KMS-11 (cell line): Measurements from ENCODE around the gene C5orf34.
"Not testable (repeated sequence)": the region's sequence is repeated elsewhere in the genome, so short reads cannot be mapped to it uniquely, and the experiment has no call there.

Source experiments
- H2AFZ ChIP-seq: fragments of 200-600 bp; sonication (generic); 2 replicates; pipeline ENCODE4 v1.6.1; 2016; ENCODE audit warnings: antibody characterized with exemption, mixed run types, low read depth
- H3K27ac ChIP-seq: fragments of 200-600 bp; sonication (generic); 2 replicates; pipeline ENCODE4 v1.6.1; 2016; ENCODE audit warnings: mild to moderate bottlenecking, mixed run types
- H3K27me3 ChIP-seq: fragments of 200-600 bp; sonication (generic); 2 replicates; pipeline ENCODE4 v1.6.1; 2017; ENCODE audit warnings: mild to moderate bottlenecking, low read depth, mixed run types, moderate library complexity; ENCODE audit not compliant: insufficient read depth
- H3K36me3 ChIP-seq: fragments of 200-600 bp; sonication (generic); 2 replicates; pipeline ENCODE4 v1.6.1; 2017; ENCODE audit warnings: mild to moderate bottlenecking, mixed run types; ENCODE audit not compliant: insufficient read depth
- H3K4me1 ChIP-seq: fragments of 200-600 bp; sonication (generic); 2 replicates; pipeline ENCODE4 v1.6.1; 2016; ENCODE audit warnings: mild to moderate bottlenecking, low read depth, mixed run types; ENCODE audit not compliant: poor library complexity, severe bottlenecking
- H3K4me2 ChIP-seq: fragments of 200-600 bp; sonication (generic); 2 replicates; pipeline ENCODE4 v1.7.0; 2016; ENCODE audit warnings: mild to moderate bottlenecking, mixed run types
- H3K4me3 ChIP-seq: fragments of 200-600 bp; sonication (generic); IDR thresholded peaks from 2 replicates; pipeline ENCODE4 v1.6.1; 2017; ENCODE audit warnings: low read depth, low read length, mixed read lengths; ENCODE audit not compliant: insufficient read depth
- H3K79me2 ChIP-seq: fragments of 200-600 bp; sonication (generic); 2 replicates; pipeline ENCODE4 v1.6.1; 2016; ENCODE audit warnings: low read depth, mixed run types; ENCODE audit not compliant: insufficient read depth
- H3K9ac ChIP-seq: fragments of 200-600 bp; sonication (generic); 2 replicates; pipeline ENCODE4 v1.6.1; 2016; ENCODE audit warnings: mild to moderate bottlenecking, mixed run types
- H4K20me1 ChIP-seq: fragments of 200-600 bp; sonication (generic); 2 replicates; pipeline ENCODE4 v1.6.1; 2016; ENCODE audit warnings: mild to moderate bottlenecking, mixed run types; ENCODE audit not compliant: insufficient read depth
- TF ChIP-seq, protein P1 (sequence below): fragments of 200-600 bp; sonication (generic); conservative IDR thresholded peaks from 2 replicates; pipeline ENCODE4 v1.6.1; 2017; ENCODE audit warnings: low read depth, mild to moderate bottlenecking, antibody characterized with exemption, low read length, moderate library complexity, mixed read lengths

C5orf34 gene

GRCh38 chr5:43560128-43560527 lies 45.2 kb upstream of the C5orf34 start:
- H4K20me1 ChIP-seq: no peaks in the 10 kb centered on the region
- no peak overlapping the region for H3K27ac ChIP-seq
- TF ChIP-seq, protein P1, sequence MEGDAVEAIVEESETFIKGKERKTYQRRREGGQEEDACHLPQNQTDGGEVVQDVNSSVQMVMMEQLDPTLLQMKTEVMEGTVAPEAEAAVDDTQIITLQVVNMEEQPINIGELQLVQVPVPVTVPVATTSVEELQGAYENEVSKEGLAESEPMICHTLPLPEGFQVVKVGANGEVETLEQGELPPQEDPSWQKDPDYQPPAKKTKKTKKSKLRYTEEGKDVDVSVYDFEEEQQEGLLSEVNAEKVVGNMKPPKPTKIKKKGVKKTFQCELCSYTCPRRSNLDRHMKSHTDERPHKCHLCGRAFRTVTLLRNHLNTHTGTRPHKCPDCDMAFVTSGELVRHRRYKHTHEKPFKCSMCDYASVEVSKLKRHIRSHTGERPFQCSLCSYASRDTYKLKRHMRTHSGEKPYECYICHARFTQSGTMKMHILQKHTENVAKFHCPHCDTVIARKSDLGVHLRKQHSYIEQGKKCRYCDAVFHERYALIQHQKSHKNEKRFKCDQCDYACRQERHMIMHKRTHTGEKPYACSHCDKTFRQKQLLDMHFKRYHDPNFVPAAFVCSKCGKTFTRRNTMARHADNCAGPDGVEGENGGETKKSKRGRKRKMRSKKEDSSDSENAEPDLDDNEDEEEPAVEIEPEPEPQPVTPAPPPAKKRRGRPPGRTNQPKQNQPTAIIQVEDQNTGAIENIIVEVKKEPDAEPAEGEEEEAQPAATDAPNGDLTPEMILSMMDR: no peak
- H3K4me2 ChIP-seq: no peak overlapping the region
- peaks cover 17% of the 10 kb centered on the region for H3K4me1 ChIP-seq
- no peaks in the 10 kb centered on the region for H3K36me3 ChIP-seq
- peaks cover 10% of the 10 kb centered on the region for H3K79me2 ChIP-seq
- H2AFZ ChIP-seq: no peak overlapping the region
- H3K27me3 ChIP-seq: no peaks in the 10 kb centered on the region
- no peak overlapping the region for H3K9ac ChIP-seq
- no peak overlapping the region for H3K4me3 ChIP-seq

GRCh38 chr5:43556857-43557542 lies 42.1 kb upstream of the C5orf34 start, which contains the start of gene PAIP1:
TSS of gene PAIP1 (minus strand) at chr5:43557077. CDS start at chr5:43556846, 231 bp downstream.
- Histone ChIP-seq H3K9ac (peak within 1 kb of the TSS; percentile 91), H3K4me3 (no peak within 1 kb of the TSS), H3K36me3 (no peaks in the 10 kb centered on the region), H2AFZ (peak within 1 kb of the TSS; percentile 77), H4K20me1 (no peaks in the 10 kb centered on the region), H3K27me3 (no peaks in the 10 kb centered on the region), H3K79me2 (peaks cover 28% of the 10 kb centered on the region), H3K4me1 (peaks cover 28% of the 10 kb centered on the region), H3K27ac (peak within 1 kb of the TSS; percentile 83), H3K4me2 (peak within 1 kb of the TSS; percentile 84)
- TF ChIP-seq, protein P1: peak; percentile 54; the same call in 1 of the 2 replicates

- Histone ChIP-seq H2AFZ (peak overlapping the region; percentile 77), H3K4me1 (peaks cover 27% of the 10 kb centered on the region), H3K9ac (peak overlapping the region; percentile 91), H3K4me2 (peak overlapping the region; percentile 84; the same call in 1 of the 2 replicates), H3K79me2 (peaks cover 33% of the 10 kb centered on the region), H3K27ac (peak overlapping the region; percentile 83)
- H3K27me3 ChIP-seq, H3K36me3 ChIP-seq, H3K4me3 ChIP-seq, H4K20me1 ChIP-seq: not testable (repeated sequence)
Measured at GRCh38 chr5:43556607-43556856, 41.6 kb upstream of the C5orf34 start.

GRCh38 chr5:43555895-43556606 lies 41.1 kb upstream of the C5orf34 start:
- H3K9ac ChIP-seq: peak overlapping the region; percentile 91
- peaks cover 24% of the 10 kb centered on the region for H3K4me1 ChIP-seq

More at GRCh38 chr5:43555895-43556606, 41.1 kb upstream of the C5orf34 start:
- Histone ChIP-seq H2AFZ (peak overlapping the region; percentile 62), H3K4me2 (peak overlapping the region; percentile 84), H3K4me3 (no peak overlapping the region), H3K36me3 (no peaks in the 10 kb centered on the region), H3K27ac (peak overlapping the region; percentile 83), H3K27me3 (no peaks in the 10 kb centered on the region), H3K79me2 (peaks cover 37% of the 10 kb centered on the region), H4K20me1 (no peaks in the 10 kb centered on the region)
- TF ChIP-seq, protein P1: no peak
